BLaER1 (cell line): ENCODE measurements around the gene C1orf167.
A peak's percentile ranks its signal among the peaks of the same experiment; 100 is the strongest.

Source experiments
- H3K27ac ChIP-seq: shearing (Covaris generic); formaldehyde crosslinking; 2 replicates; pipeline ENCODE4 v1.8.1; 2022
- H3K27me3 ChIP-seq: shearing (Covaris generic); formaldehyde crosslinking; 2 replicates; pipeline ENCODE4 v1.8.1; 2022
- H3K36me3 ChIP-seq: shearing (Covaris generic); formaldehyde crosslinking; 2 replicates; pipeline ENCODE4 v1.8.1; 2022
- H3K4me1 ChIP-seq: shearing (Covaris generic); formaldehyde crosslinking; 2 replicates; pipeline ENCODE4 v1.8.1; 2022
- H3K4me2 ChIP-seq: shearing (Covaris generic); formaldehyde crosslinking; 2 replicates; pipeline ENCODE4 v1.8.1; 2022
- H3K4me3 ChIP-seq: shearing (Covaris generic); formaldehyde crosslinking; 2 replicates; pipeline ENCODE4 v1.8.1; 2022
- H3K9ac ChIP-seq: shearing (Covaris generic); formaldehyde crosslinking; 2 replicates; pipeline ENCODE4 v1.8.1; 2022
- H3K9me3 ChIP-seq: shearing (Covaris generic); formaldehyde crosslinking; 2 replicates; pipeline ENCODE4 v1.8.1; 2022
- H4K20me1 ChIP-seq: shearing (Covaris generic); formaldehyde crosslinking; 2 replicates; pipeline ENCODE4 v1.8.1; 2022
- Cebpa-rat ChIP-seq: shearing (Covaris generic); IDR thresholded peaks from 2 replicates; pipeline ENCODE4 v1.8.1; 2022

C1orf167 gene

DNA sequence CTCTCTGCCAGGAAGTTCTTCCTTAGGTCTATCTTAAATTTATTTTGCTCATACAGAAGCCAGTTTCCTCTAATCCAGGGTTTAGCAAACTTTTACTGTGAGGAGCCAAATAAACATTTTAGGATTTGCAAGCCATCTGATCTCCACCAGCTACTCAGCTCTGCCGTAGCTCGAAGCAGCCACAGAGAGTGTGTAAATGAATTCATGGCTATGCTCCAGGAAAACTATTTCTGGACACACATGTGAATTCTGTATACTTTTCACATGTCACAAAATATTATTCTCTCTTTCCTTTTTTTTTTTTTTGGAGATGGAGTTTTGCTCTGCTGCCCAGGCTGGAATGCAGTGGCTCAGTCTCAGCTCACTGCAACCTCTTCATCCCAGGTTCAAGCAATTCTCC, 39.5 kb upstream of the C1orf167 start:
- H3K9me3 ChIP-seq, result no peaks in the 10 kb centered on the region
- H3K36me3 ChIP-seq, result peaks cover 78% of the 10 kb centered on the region
- H3K4me1 ChIP-seq, result peaks cover 46% of the 10 kb centered on the region
- peaks cover 30% of the 10 kb centered on the region; the same call in 1 of the 2 replicates for H4K20me1 ChIP-seq
- H3K4me3 ChIP-seq, result no peak overlapping the region
- no peak overlapping the region for H3K9ac ChIP-seq
- no peaks in the 10 kb centered on the region for H3K27me3 ChIP-seq
- no peak for TF ChIP-seq Cebpa-rat
- H3K4me2 ChIP-seq, result no peak overlapping the region
- H3K27ac ChIP-seq, result no peak overlapping the region

DNA sequence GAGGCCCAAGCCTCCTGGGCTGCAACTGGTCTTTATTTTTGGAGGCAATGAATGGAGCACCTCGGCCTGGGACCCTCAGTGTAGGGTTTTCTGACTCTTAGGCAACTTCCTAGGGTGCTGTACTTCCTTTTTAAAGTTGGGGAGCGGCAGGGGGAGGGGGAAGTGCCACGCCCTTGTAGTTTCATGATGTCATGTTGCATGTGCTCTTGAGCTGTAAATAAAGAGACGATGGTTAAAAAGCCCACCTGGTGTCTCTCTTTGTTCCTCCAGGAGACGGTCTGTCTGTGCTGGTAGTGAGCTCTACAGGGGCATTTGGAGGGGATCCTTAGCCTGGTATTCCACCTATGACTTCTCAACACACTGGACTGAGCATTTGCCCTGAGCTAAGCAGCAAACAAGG, 36.4 kb upstream of the C1orf167 start:
- no peak overlapping the region for H3K27ac ChIP-seq
- H3K36me3 ChIP-seq, result peaks cover 68% of the 10 kb centered on the region
- H4K20me1 ChIP-seq, result peaks cover 58% of the 10 kb centered on the region
- no peak overlapping the region for H3K9ac ChIP-seq
- H3K4me2 ChIP-seq, result no peak overlapping the region
- H3K4me1 ChIP-seq, result peaks cover 48% of the 10 kb centered on the region
- H3K27me3 ChIP-seq, result no peaks in the 10 kb centered on the region
- H3K4me3 ChIP-seq, result no peak overlapping the region
- TF ChIP-seq Cebpa-rat, result no peak
- no peaks in the 10 kb centered on the region for H3K9me3 ChIP-seq

DNA sequence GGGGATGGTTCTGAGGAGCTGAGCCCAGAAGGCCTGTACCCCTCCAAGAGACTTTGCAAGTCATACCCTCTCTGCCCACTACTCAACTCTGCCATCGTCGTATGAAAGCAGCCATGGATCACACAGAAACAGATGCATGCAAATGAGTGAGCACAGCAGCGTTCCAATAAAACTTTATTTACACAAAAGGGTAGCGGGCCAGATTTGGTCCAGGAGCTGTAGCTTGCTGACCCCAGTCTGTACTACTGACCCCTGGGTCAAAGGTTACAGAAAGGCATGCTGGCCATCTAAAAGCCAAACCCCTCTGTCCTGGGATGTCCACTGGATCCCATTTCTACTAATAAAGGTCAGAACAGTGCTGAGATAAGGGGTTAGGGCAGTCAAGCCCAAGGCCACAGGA, 34.9 kb upstream of the C1orf167 start:
- no peak overlapping the region for H3K4me2 ChIP-seq
- H3K9me3 ChIP-seq, result no peaks in the 10 kb centered on the region
- peaks cover 69% of the 10 kb centered on the region for H4K20me1 ChIP-seq
- H3K4me3 ChIP-seq, result no peak overlapping the region
- H3K27ac ChIP-seq, result no peak overlapping the region
- no peaks in the 10 kb centered on the region for H3K27me3 ChIP-seq
- H3K36me3 ChIP-seq, result peaks cover 53% of the 10 kb centered on the region
- TF ChIP-seq Cebpa-rat, result no peak
- no peak overlapping the region for H3K9ac ChIP-seq
- peaks cover 60% of the 10 kb centered on the region for H3K4me1 ChIP-seq

DNA sequence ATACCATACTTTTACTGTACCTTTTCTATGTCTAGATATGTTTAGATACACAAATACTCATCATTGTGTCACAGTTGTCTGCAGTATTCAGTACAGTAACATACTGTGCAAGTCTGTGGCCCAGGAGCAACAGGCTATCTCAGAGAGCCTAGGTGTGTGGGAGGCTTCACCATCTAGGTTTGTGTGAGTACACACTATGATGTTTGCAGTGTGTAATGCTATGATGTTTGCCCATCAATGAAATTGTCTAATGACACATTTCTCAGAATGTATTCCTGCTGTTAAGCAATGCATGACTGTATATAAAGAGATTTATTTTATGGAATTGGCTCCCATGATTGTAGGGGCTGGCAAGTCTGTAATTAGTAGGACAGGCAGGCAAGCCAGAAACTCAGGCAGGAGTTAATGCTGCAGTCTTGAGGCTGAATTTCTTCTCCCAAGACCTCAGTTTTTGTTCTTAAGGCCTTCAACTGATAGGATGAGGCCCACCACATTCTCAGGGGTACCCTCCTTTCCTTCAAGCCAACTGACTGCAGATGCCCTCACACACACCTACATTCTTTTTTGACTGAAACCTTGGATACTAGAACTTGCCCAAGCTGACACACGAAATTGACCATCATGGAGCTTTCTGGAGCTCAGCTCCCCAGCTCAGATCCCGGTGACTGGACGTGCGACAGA, 33.7 kb upstream of the C1orf167 start:
- Histone ChIP-seq H3K4me3 (no peak overlapping the region), H3K36me3 (peaks cover 41% of the 10 kb centered on the region), H3K27me3 (no peaks in the 10 kb centered on the region), H3K9ac (no peak overlapping the region), H3K9me3 (no peaks in the 10 kb centered on the region), H3K4me2 (peak overlapping the region; percentile 79), H4K20me1 (peaks cover 71% of the 10 kb centered on the region), H3K4me1 (peaks cover 69% of the 10 kb centered on the region), H3K27ac (no peak overlapping the region)
- no peak for TF ChIP-seq Cebpa-rat

DNA sequence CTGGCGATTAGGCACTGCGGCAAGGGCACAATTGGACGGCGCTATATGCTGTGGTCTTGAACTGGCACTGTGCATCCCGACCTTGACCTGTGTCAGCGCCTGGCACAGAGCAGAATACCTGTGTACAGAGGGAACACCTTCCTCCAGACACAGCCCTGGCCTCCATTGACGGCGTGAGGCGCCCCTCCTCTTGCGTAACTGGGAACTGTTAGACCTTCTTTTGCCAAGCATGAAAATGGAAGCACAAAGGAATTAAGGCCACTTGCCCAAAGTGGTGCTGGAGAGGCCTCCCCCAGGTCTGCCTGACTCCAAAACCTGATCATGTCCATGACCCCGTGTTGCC, 32.9 kb upstream of the C1orf167 start:
- Histone ChIP-seq H3K4me2 (peak overlapping the region; percentile 79), H3K27ac (peak overlapping the region; percentile 62; the same call in 1 of the 2 replicates), H3K9ac (no peak overlapping the region), H4K20me1 (peaks cover 63% of the 10 kb centered on the region), H3K4me3 (no peak overlapping the region), H3K4me1 (peaks cover 69% of the 10 kb centered on the region), H3K9me3 (no peaks in the 10 kb centered on the region), H3K27me3 (no peaks in the 10 kb centered on the region), H3K36me3 (peaks cover 33% of the 10 kb centered on the region)
- TF ChIP-seq Cebpa-rat, result no peak

DNA sequence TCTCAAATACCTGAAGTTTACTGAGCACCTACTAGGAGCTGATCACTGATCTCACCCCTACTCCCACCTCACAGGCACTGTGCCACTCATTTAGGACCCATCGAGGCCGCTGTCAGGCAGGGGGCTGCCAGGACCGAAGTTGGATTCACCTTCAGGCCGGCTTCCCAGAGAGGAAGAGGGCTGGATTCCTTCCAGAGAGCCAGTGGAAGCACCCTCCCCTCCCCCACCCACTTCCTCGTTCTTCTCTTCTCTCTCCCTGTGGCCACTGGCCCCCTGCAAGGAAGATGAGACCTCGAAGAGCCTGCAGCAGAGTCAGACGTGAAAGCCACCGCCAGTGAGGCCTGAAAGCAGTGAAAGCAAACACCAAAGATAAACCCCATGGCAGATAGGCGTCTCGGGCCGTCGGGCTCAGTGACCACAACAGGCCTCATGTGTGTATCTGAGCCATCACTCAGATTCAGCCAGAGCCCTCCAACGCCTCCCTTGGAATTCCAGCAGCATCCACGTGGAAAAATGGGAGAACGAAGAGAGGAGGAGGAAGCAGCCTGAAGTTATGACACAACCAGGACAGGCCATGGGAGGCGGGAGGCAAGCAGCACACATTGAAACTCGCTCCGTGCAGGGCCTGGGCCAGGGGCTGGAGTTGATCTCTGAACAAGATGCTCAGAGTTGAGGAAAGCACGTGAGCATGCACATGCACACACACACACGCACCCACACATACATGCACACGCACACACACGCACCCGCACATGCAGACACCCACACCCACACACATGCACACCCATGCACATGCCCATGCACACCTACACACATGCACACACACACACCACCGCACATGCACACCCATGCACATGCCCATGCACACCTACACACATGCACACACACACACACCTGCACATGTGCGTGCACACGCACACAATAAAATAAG, 32.2 kb upstream of the C1orf167 start:
- H3K4me1 ChIP-seq, result peaks cover 69% of the 10 kb centered on the region
- peak overlapping the region; percentile 62 for H3K27ac ChIP-seq
- no peak overlapping the region for H3K4me3 ChIP-seq
- H3K4me2 ChIP-seq, result peak overlapping the region; percentile 79
- H3K9ac ChIP-seq, result no peak overlapping the region
- H3K27me3 ChIP-seq, result no peaks in the 10 kb centered on the region
- TF ChIP-seq Cebpa-rat, result no peak
- no peaks in the 10 kb centered on the region for H3K9me3 ChIP-seq
- peaks cover 26% of the 10 kb centered on the region for H3K36me3 ChIP-seq
- peaks cover 56% of the 10 kb centered on the region for H4K20me1 ChIP-seq

DNA sequence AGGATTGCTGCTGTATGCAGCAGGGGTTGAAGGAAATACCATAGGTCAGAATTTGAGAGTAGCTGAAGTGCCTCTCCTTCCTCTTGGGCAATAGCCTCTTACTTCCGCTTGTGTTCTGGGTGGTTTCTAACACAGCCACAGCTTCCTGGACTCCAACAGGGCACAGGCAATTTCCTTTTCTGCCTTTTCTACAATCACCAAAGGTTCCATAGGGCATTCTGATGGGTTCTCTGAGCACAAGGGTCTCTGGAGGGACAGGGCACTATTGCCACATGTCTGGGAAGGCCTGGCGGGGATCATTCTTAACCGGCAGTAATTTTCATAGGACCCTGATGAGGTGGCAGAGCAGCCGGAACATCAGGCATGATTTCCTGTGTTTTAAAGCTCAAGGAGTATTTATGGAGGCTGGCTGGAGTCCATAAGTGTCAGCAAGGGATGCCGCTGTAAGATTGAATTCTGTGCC, 31.5 kb upstream of the C1orf167 start:
- H3K9ac ChIP-seq, result no peak overlapping the region
- H3K4me1 ChIP-seq, result peaks cover 64% of the 10 kb centered on the region
- no peaks in the 10 kb centered on the region for H3K9me3 ChIP-seq
- peaks cover 56% of the 10 kb centered on the region for H4K20me1 ChIP-seq
- H3K27ac ChIP-seq, result peak overlapping the region; percentile 53
- TF ChIP-seq Cebpa-rat, result peak; percentile 98
- H3K4me3 ChIP-seq, result 0 out of 2 replicates have a peak overlapping the region, but pooled peaks have one; percentile 24
- H3K27me3 ChIP-seq, result no peaks in the 10 kb centered on the region
- H3K36me3 ChIP-seq, result peaks cover 19% of the 10 kb centered on the region
- peak overlapping the region; percentile 79 for H3K4me2 ChIP-seq

DNA sequence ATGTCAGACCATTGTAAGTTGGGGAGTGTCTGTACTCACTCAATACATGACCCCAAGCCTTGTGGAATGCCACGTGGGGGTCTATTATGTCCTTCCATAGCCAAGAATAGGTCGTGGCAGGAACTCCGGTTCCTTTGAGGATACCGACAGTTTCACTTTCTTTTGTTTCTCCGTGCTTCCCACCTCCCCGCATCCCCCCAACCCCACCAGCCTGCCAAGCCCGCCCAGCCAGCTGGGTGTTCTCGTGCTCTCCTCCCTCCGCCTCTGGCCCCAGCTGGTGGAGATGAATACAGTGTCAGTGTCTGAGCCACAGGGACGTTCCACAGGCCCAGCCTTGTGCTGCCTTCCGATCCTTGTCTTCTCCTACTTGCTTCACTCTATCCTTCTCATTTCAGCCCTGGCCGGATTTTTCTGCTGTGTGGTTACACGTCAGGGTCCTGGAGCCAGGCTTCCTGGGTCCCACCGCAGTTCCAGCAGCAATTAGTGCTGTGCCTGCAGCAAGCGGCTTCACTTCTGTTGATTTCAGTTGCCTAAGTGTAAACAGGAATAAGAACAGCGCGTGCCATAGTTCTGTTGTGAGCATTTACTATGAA, 30.2 kb upstream of the C1orf167 start:
- H3K4me3 ChIP-seq, result no peak overlapping the region
- peaks cover 55% of the 10 kb centered on the region for H4K20me1 ChIP-seq
- peaks cover 64% of the 10 kb centered on the region for H3K4me1 ChIP-seq
- no peak overlapping the region for H3K27ac ChIP-seq
- H3K36me3 ChIP-seq, result peaks cover 6% of the 10 kb centered on the region
- TF ChIP-seq Cebpa-rat, result no peak
- H3K9ac ChIP-seq, result no peak overlapping the region
- H3K4me2 ChIP-seq, result peak overlapping the region; percentile 79
- no peaks in the 10 kb centered on the region for H3K27me3 ChIP-seq
- H3K9me3 ChIP-seq, result no peaks in the 10 kb centered on the region

DNA sequence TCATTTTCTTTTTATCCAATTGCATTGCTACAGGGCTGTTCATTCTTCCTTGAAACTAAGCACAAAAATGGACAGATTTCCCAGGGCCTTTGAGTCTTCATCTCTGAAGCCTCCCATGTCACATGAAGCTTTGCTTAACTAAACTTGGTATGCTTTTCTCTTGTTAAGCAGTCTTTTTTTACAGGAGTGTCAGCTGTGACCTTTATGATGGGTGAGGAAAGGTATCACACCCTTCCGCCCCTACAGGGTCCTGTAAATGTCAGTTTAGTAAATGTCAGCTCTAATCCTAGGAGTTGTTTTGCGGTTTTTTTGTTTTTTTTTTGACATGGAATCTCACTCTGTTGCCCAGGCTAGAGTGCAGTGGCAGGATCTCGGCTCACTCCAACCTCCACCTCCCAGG, 28.7 kb upstream of the C1orf167 start:
- no peaks in the 10 kb centered on the region for H3K27me3 ChIP-seq
- H4K20me1 ChIP-seq, result peaks cover 56% of the 10 kb centered on the region
- TF ChIP-seq Cebpa-rat, result no peak
- H3K36me3 ChIP-seq, result no peaks in the 10 kb centered on the region
- H3K9me3 ChIP-seq, result no peaks in the 10 kb centered on the region
- no peak overlapping the region for H3K4me3 ChIP-seq
- H3K9ac ChIP-seq, result no peak overlapping the region
- H3K4me2 ChIP-seq, result no peak overlapping the region
- peaks cover 74% of the 10 kb centered on the region for H3K4me1 ChIP-seq
- H3K27ac ChIP-seq, result no peak overlapping the region

DNA sequence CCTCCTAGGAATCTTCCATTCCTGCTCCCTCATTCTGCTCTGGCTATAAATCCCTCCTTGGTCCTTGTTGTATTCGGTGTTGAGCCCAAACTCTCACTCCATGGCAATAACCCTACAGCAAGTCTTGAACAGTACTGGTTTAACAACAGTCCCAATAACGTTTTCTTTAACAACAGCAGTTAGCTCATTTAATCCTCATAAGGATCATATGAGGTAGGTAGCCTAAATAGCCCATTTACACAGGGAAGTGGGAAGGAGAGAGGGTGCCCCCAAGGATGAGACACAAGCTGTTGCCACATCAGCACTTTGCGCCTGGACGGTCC, 26.5 kb upstream of the C1orf167 start:
- Histone ChIP-seq H3K4me3 (peak overlapping the region; percentile 95; the same call in 1 of the 2 replicates), H3K9me3 (no peaks in the 10 kb centered on the region), H3K27ac (no peak overlapping the region), H3K27me3 (peaks cover 4% of the 10 kb centered on the region; the same call in 1 of the 2 replicates), H3K36me3 (no peaks in the 10 kb centered on the region), H3K4me1 (peaks cover 74% of the 10 kb centered on the region), H4K20me1 (peaks cover 58% of the 10 kb centered on the region), H3K9ac (no peak overlapping the region), H3K4me2 (peak overlapping the region; percentile 100)
- no peak for TF ChIP-seq Cebpa-rat
